NB4 (cell line): ENCODE results near the gene IRS1.

ENCODE experiments used
- CTCF ChIP-seq: IDR thresholded peaks from one replicate; pipeline ENCODE4 v1.5.1; 2012; ENCODE audit warnings: low read depth, low read length
- MAX ChIP-seq: IDR thresholded peaks from 2 replicates; pipeline ENCODE4 v1.6.1; 2011; ENCODE audit warnings: low read depth, low read length
- POLR2A ChIP-seq: IDR thresholded peaks from 2 replicates; pipeline ENCODE4 v1.6.1; 2011; ENCODE audit warnings: mild to moderate bottlenecking; ENCODE audit not compliant: insufficient read length; ENCODE audit errors: extremely low read depth

GRCh38 chr2:226796840-226797288 lies 2.8 kb downstream of the IRS1 start:
- TF ChIP-seq POLR2A (no peak), CTCF (peak; percentile 10), MAX (no peak)
